ENCODE results near the gene WDR6. TPM values are rescaled to one million over a fixed set of nuclear protein-coding genes. Genes with fewer than 3 reads are reported as not detected.

Gene WDR6
- total and polyA plus RNA-seq, 7 experiments from 2014 or later = 147 to 335 (median 198) TPM

GRCh38 chr3:49019941-49020329, 12.7 kb downstream of the WDR6 start:
- Histone ChIP-seq H3K36me3 (ENCODE audit: control insufficient read depth in 2 of 3, insufficient read depth in 3 of 3, low read length in 3 of 3) (peaks cover 6 to 44% (median 6%) of the 10 kb centered on the region in 3 experiments), H3K4me1 (ENCODE audit: control insufficient read depth in 2 of 2, insufficient read depth in 2 of 2, low read length in 2 of 2) (peaks cover 25 to 28% of the 10 kb centered on the region in 2 donors), H3K27ac (ENCODE audit: low read depth, low read length) (peak overlapping the region; percentile 98), H3K4me3 (ENCODE audit: low read length) (peak overlapping the region; percentile 99), H3K27me3 (ENCODE audit: control insufficient read depth in 2 of 2, insufficient read depth in 2 of 2, low read length in 2 of 2) (no peaks in the 10 kb centered on the region), H3K9me3 (ENCODE audit: control insufficient read depth in 2 of 3, low read length in 3 of 3) (no peaks in the 10 kb centered on the region)
- Mint-ChIP-seq H3K27me3 (peaks cover 0 to 2% (median 0%) of the 10 kb centered on the region in 5 donors), H3K9me3 (no peaks in the 10 kb centered on the region), H3K27ac (peak overlapping the region in 8 of 9 donors; percentile 69 to 98 (median 92)), H3K4me3 (peak overlapping the region; percentile 85 to 98 (median 96)), H3K36me3 (peaks cover 0 to 21% (median under 1%) of the 10 kb centered on the region in 5 donors), H3K4me1 (peaks cover 19 to 52% (median 44%) of the 10 kb centered on the region in 7 donors)
- DNase-seq (no peak), ATAC-seq (no peak)
- POLR2A ChIA-PET = interaction anchor here (0.6 to 11.9 kb wide), 10 partner anchors 9 to 320 kb away, joined by 3 to 247 read pairs (median 28); partner anchors contain the start of genes IMPDH2, P4HTM, QRICH1 and USP4
- intact Hi-C loops (cut with micrococcal nuclease) = loop anchor here (2.0 to 10.0 kb wide), 8 partner anchors 31 to 1335 kb away; partner anchors contain the start of genes IP6K2 (in 2 of the 2), PFKFB4 (in 2 of the 2), ARIH2 (in 1 of the 2) and CYB561D2 (in 1 of the 2)
- CTCF ChIA-PET = interaction anchor here (0.7 to 5.9 kb wide), 4 partner anchors 9 to 30 kb away, joined by 3 to 51 read pairs (median 18); partner anchors contain the start of genes IMPDH2, P4HTM and WDR6

DNA sequence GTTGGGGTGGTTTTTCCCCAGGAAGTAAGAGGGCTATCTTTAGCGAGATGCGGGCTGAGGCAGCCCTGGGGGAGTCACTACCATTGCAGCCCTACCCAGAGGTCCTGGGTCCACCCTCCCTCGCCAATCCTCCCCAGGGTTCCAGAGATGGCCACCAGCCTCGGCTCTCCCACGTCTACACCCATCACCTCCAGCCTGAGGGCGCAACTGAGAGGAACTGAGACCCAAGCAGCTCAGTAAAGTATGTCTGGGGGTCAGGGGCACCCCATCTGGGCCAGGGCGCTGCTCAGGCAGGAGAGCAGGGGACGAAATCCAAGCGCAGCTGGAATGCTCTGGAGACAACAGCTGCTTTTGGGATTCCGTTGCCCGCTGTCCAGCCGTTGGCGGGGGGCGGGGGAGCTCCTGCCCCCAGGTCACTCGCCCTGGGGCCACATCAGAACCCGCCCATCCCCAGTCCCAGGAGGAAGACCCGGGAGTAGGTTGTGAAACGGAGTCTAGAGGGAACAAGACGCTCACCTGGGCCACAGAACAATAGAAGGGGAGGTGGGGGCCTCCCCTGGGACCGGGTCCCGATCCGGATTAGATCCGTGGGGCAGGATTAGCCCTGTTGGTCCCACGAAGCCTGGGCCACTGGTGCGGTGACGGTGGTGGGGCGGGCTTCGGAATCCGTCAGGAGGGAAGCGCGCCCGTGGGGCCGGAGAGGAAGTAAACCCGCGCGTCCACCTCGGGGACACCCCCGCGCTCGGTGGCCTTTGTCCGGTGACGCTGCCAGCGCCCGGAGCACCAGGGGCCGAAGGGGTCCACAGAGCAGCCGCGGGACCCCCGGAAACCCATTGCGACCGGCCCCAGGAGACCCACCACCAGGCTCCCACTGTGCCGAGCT, 13.4 kb downstream of the WDR6 start:
- H3K27ac ChIP-seq (ENCODE audit: low read depth, low read length) = peak overlapping the region; percentile 98
- POLR2A ChIA-PET = interaction anchor here (0.6 to 11.9 kb wide), 14 partner anchors 8 to 1504 kb away, joined by 3 to 247 read pairs (median 16); partner anchors contain the start of genes ARIH2, IMPDH2, NICN1 and P4HTM
- peak overlapping the region; percentile 99 for H3K4me3 ChIP-seq (ENCODE audit: low read length)
- no peaks in the 10 kb centered on the region for H3K9me3 ChIP-seq (ENCODE audit: control insufficient read depth in 2 of 3, low read length in 3 of 3)
- Mint-ChIP-seq H3K9me3 (no peaks in the 10 kb centered on the region), H3K27ac (peak overlapping the region in 8 of 9 donors; percentile 69 to 98 (median 95)), H3K27me3 (peaks cover 0 to 2% (median 0%) of the 10 kb centered on the region in 5 donors), H3K36me3 (peaks cover 0 to 20% (median 0%) of the 10 kb centered on the region in 5 donors), H3K4me1 (peaks cover 21 to 57% (median 44%) of the 10 kb centered on the region in 7 donors), H3K4me3 (peak overlapping the region; percentile 92 to 99 (median 97))
- no peak for ATAC-seq
- no peaks in the 10 kb centered on the region for H3K27me3 ChIP-seq (ENCODE audit: control insufficient read depth in 2 of 2, insufficient read depth in 2 of 2, low read length in 2 of 2)
- CTCF ChIA-PET = interaction anchor here (0.6 to 5.9 kb wide), 7 partner anchors 8 to 46 kb away, joined by 3 to 51 read pairs (median 8); partner anchors contain the start of genes IMPDH2, P4HTM and WDR6
- DNase-seq = peak in 1 of 9 donors; percentile 47
- intact Hi-C loops (cut with micrococcal nuclease) = loop anchor here (1.0 to 10.0 kb wide), 15 partner anchors 9 to 1334 kb away; partner anchors contain the start of genes DAG1 (in 2 of the 2), IMPDH2 (in 2 of the 2), IP6K2 (in 2 of the 2) and PFKFB4 (in 2 of the 2)
- peaks cover 25 to 28% of the 10 kb centered on the region in 2 donors for H3K4me1 ChIP-seq (ENCODE audit: control insufficient read depth in 2 of 2, insufficient read depth in 2 of 2, low read length in 2 of 2)
- peaks cover 6 to 44% (median 11%) of the 10 kb centered on the region in 3 experiments for H3K36me3 ChIP-seq (ENCODE audit: control insufficient read depth in 2 of 3, insufficient read depth in 3 of 3, low read length in 3 of 3)

DNA sequence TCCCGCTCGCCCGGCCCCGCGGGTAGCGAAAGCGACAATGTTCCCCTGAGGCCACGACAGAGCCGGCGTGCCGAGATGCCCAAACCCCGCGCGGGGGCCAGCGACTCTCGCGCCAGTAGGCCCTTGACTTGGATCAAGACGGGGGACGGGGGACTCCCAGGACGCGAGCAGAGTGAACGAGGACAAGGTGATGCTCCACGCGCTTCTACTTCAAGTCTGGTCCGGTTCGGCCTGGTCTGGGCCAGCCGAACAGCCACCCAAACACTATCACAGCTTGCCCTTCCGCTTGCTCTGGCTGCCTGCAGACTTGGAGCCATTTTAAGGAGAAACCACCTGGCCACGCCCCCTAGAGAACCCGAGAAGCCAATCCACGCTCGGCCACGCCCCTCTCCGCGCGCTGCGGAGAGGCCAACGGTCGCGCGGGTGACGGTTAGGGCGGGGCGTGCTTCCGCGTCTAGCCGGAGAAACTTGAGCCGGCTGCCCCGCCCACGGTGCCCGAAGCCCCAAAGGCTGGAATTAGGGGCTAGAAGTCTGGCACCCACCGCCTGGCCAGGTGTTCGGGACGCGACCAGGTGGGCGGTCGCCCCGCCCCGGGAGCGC, 14.1 kb downstream of the WDR6 start:
- Histone ChIP-seq H3K9me3 (ENCODE audit: control insufficient read depth in 2 of 3, low read length in 3 of 3) (no peaks in the 10 kb centered on the region), H3K4me3 (ENCODE audit: low read length) (peak overlapping the region; percentile 99), H3K4me1 (ENCODE audit: control insufficient read depth in 2 of 2, insufficient read depth in 2 of 2, low read length in 2 of 2) (peaks cover 25 to 28% of the 10 kb centered on the region in 2 donors), H3K36me3 (ENCODE audit: control insufficient read depth in 2 of 3, insufficient read depth in 3 of 3, low read length in 3 of 3) (peaks cover 8 to 44% (median 11%) of the 10 kb centered on the region in 3 experiments), H3K27me3 (ENCODE audit: control insufficient read depth in 2 of 2, insufficient read depth in 2 of 2, low read length in 2 of 2) (no peaks in the 10 kb centered on the region), H3K27ac (ENCODE audit: low read depth, low read length) (peak overlapping the region; percentile 98)
- peaks cover 0 to 2% (median 0%) of the 10 kb centered on the region in 5 donors for H3K27me3 Mint-ChIP-seq
- peak; percentile 96 to 99 (median 98) for DNase-seq
- ATAC-seq = peak; percentile 90
- POLR2A ChIA-PET = interaction anchor here (0.6 to 11.9 kb wide), 21 partner anchors 7 to 1505 kb away, joined by 3 to 247 read pairs (median 4); partner anchors contain the start of genes ARIH2, IMPDH2, IP6K2 and NICN1
- H3K36me3 Mint-ChIP-seq = peaks cover 0 to 24% (median 0%) of the 10 kb centered on the region in 5 donors
- CTCF ChIA-PET = interaction anchor here (0.6 to 5.9 kb wide), 12 partner anchors 8 to 448 kb away, joined by 3 to 51 read pairs (median 4); partner anchors contain the start of genes DAG1, P4HTM and WDR6
- H3K4me1 Mint-ChIP-seq = peaks cover 21 to 60% (median 44%) of the 10 kb centered on the region in 7 donors
- H3K4me3 Mint-ChIP-seq = peak overlapping the region; percentile 92 to 99 (median 97)
- H3K9me3 Mint-ChIP-seq = no peaks in the 10 kb centered on the region
- peak overlapping the region; percentile 93 to 98 (median 97) for H3K27ac Mint-ChIP-seq
- intact Hi-C loops (cut with micrococcal nuclease) = loop anchor here (1.0 to 10.0 kb wide), 15 partner anchors 8 to 1333 kb away; partner anchors contain the start of genes DAG1 (in 2 of the 2), IMPDH2 (in 2 of the 2), IP6K2 (in 2 of the 2) and PFKFB4 (in 2 of the 2)

DNA sequence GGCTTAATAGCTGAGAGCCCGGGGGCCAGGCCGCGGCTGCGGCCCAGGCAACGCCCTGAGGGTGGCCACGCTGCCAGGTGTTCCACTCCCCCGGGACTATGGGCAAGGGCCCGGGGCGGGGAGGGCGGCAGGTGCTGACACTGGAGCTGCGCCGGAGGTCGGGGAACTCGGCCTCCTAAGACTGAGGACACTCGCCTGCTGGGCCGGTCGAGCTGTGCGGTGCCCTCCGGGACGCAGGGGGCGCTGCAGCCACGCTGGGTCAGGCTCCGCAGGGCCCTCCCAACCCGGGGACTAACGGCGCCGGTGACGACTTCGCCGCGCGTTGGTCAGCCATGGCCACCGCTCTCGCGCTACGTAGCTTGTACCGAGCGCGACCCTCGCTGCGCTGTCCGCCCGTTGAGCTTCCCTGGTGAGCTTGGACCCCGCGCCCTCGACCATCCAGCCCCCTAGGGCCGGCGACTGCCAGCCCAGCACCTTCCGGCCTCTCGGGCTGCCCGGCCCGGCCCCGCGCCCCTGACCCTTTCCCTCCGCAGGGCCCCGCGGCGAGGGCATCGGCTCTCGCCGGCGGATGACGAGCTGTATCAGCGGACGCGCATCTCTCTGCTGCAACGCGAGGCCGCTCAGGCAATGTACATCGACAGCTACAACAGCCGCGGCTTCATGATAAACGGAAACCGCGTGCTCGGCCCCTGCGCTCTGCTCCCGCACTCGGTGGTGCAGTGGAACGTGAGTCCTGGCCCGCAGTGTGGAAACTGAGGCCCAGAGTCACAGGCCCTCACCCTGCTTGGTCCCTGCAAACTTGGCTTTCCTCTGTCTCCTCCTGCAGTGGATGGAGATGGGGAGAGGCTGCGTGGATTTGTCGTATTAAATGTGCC, 14.9 kb downstream of the WDR6 start, which contains the start of gene NDUFAF3:
TSS of gene NDUFAF3 (plus strand) at position 309 of the 875 bp plus-strand sequence. CDS start at position 333, 24 bp downstream.
- DNase-seq (peak; percentile 84 to 96 (median 89)), ATAC-seq (peak; percentile 89)
- Histone ChIP-seq H3K4me3 (ENCODE audit: low read length) (peak within 1 kb of the TSS; percentile 99), H3K9me3 (ENCODE audit: control insufficient read depth in 2 of 3, low read length in 3 of 3) (no peaks in the 10 kb centered on the region), H3K27ac (ENCODE audit: low read depth, low read length) (peak within 1 kb of the TSS; percentile 98), H3K36me3 (ENCODE audit: control insufficient read depth in 2 of 3, insufficient read depth in 3 of 3, low read length in 3 of 3) (peaks cover 10 to 46% (median 11%) of the 10 kb centered on the region in 3 experiments), H3K4me1 (ENCODE audit: control insufficient read depth in 2 of 2, insufficient read depth in 2 of 2, low read length in 2 of 2) (peaks cover 24 to 25% of the 10 kb centered on the region in 2 donors), H3K27me3 (ENCODE audit: control insufficient read depth in 2 of 2, insufficient read depth in 2 of 2, low read length in 2 of 2) (no peaks in the 10 kb centered on the region)
- peak within 1 kb of the TSS; percentile 92 to 99 (median 97) for H3K4me3 Mint-ChIP-seq
- POLR2A ChIA-PET = interaction anchor here (0.6 to 11.9 kb wide), 19 partner anchors 11 to 781 kb away, joined by 3 to 247 read pairs (median 5); partner anchors contain the start of genes ARIH2, IP6K2, NICN1 and P4HTM
- peaks cover 0 to 28% (median 0%) of the 10 kb centered on the region in 5 donors for H3K36me3 Mint-ChIP-seq
- no peaks in the 10 kb centered on the region for H3K9me3 Mint-ChIP-seq
- H3K27me3 Mint-ChIP-seq = peaks cover 0 to 2% (median 0%) of the 10 kb centered on the region in 5 donors
- H3K4me1 Mint-ChIP-seq = peaks cover 21 to 61% (median 47%) of the 10 kb centered on the region in 7 donors
- CTCF ChIA-PET = interaction anchor here (0.6 to 5.9 kb wide), 13 partner anchors 8 to 447 kb away, joined by 3 to 51 read pairs (median 4); partner anchors contain the start of genes DAG1, P4HTM, QRICH1 and WDR6
- H3K27ac Mint-ChIP-seq = peak within 1 kb of the TSS; percentile 95 to 99 (median 98)
- intact Hi-C loops (cut with micrococcal nuclease) = loop anchor here (1.0 to 10.0 kb wide), 17 partner anchors 7 to 1333 kb away; partner anchors contain the start of genes DAG1 (in 2 of the 2), IMPDH2 (in 2 of the 2), IP6K2 (in 2 of the 2) and PFKFB4 (in 2 of the 2)
